ENCODE data around the gene SLC4A2. TPM values are rescaled to one million over a fixed set of nuclear protein-coding genes. Genes with fewer than 3 reads are reported as not detected.

SLC4A2 gene
- polyA plus RNA-seq, 2 of the 4 experiments (the other 2 are of a cell fraction), result 112 to 275 TPM

GRCh38 chr7:151032936-151033863 is 26.2 kb upstream of the SLC4A2 start:
- Histone ChIP-seq H3K27ac (no peak overlapping the region), H3K4me2 (no peak overlapping the region), H3K9me3 (no peaks in the 10 kb centered on the region), H3K4me3 (no peak overlapping the region), H3K4me1 (peaks cover 19% of the 10 kb centered on the region)
- FAIRE-seq (no peak), DNase-seq (ENCODE audit: low read depth in 1 of 2, low spot score in 1 of 2) (no peak), ATAC-seq (no peak)
- WGBS (ENCODE audit: missing lambda C conversion rate), result 83% methylated on average over 17 of the region's 17 CpGs
- CTCF ChIA-PET, result interaction anchor here (0.8 to 5.7 kb wide), 10 partner anchors 8 to 91 kb away, joined by 3 to 34 read pairs (median 4); partner anchors contain the start of gene AGAP3
- POLR2A ChIA-PET, result no interaction called here
- TF ChIP-seq ELK1 (IDR thresholded peaks at IDR 0.05; ENCODE audit: low read depth, low read length) (no peak), HEYL (CRISPR knock-in tag; IDR thresholded peaks at IDR 0.05) (no peak)

- ATAC-seq, result no peak
- FAIRE-seq, result no peak
- WGBS (ENCODE audit: missing lambda C conversion rate), result 90% methylated on average over 2 of the region's 5 CpGs
- ChIA-PET POLR2A (no interaction called here), CTCF (interaction anchor here (0.8 to 5.7 kb wide), 9 partner anchors 8 to 90 kb away, joined by 3 to 34 read pairs (median 5); partner anchors contain the start of gene AGAP3)
- H3K27ac ChIP-seq, result no peak overlapping the region
- no peak overlapping the region for H3K4me2 ChIP-seq
- TF ChIP-seq ZSCAN20 (CRISPR knock-in tag; IDR thresholded peaks at IDR 0.05) (no peak), HOXA7 (CRISPR knock-in tag; IDR thresholded peaks at IDR 0.05) (no peak), JUN (IDR thresholded peaks at IDR 0.05) (no peak), FOSL2 (IDR thresholded peaks at IDR 0.05) (no peak), FOSL2 (CRISPR knock-in tag; IDR thresholded peaks at IDR 0.05) (no peak), POLR2A (IDR thresholded peaks at IDR 0.05; ENCODE audit: low read length) (no peak), POLR2AphosphoS2 (conservative IDR thresholded peaks at IDR 0.05; ENCODE audit: low read length) (no peak), RCOR1 (IDR thresholded peaks at IDR 0.05; ENCODE audit: low read depth, low read length) (no peak)
- peaks cover 25% of the 10 kb centered on the region for H3K4me1 ChIP-seq
- H3K4me3 ChIP-seq, result no peak overlapping the region
- no peak for DNase-seq (ENCODE audit: low read depth in 1 of 2, low spot score in 1 of 2)
- H3K9me3 ChIP-seq, result no peaks in the 10 kb centered on the region
These were observed 25.5 kb upstream of the SLC4A2 start for GRCh38 chr7:151033864-151034249.

- no peak overlapping the region for H3K4me2 ChIP-seq
- ATAC-seq, result no peak
- CTCF ChIA-PET, result interaction anchor here (0.8 to 5.7 kb wide), 10 partner anchors 7 to 90 kb away, joined by 3 to 34 read pairs (median 4); partner anchors contain the start of genes AGAP3 and FASTK
These were observed 24.9 kb upstream of the SLC4A2 start for GRCh38 chr7:151034312-151035025.

More at GRCh38 chr7:151034312-151035025, 24.9 kb upstream of the SLC4A2 start:
- Histone ChIP-seq H3K4me1 (peaks cover 26% of the 10 kb centered on the region), H3K27ac (no peak overlapping the region), H3K9me3 (no peaks in the 10 kb centered on the region), H3K4me3 (no peak overlapping the region)
- DNase-seq (ENCODE audit: low read depth in 1 of 2, low spot score in 1 of 2), result no peak
- no peak for FAIRE-seq
- POLR2A ChIA-PET, result no interaction called here
- 93% methylated on average over 19 of the region's 21 CpGs for WGBS (ENCODE audit: missing lambda C conversion rate)
- TF ChIP-seq ZNF302 (CRISPR knock-in tag; IDR thresholded peaks at IDR 0.05) (no peak), CTCF (IDR thresholded peaks at IDR 0.05) (no peak), TFCP2L1 (CRISPR knock-in tag; IDR thresholded peaks at IDR 0.05) (no peak), CEBPB (IDR thresholded peaks at IDR 0.05) (no peak), FOXS1 (CRISPR knock-in tag; IDR thresholded peaks at IDR 0.05) (no peak), JUN (IDR thresholded peaks at IDR 0.05) (no peak), MAZ (IDR thresholded peaks at IDR 0.05; ENCODE audit: borderline replicate concordance, low read depth, low read length) (no peak), KDM1A (IDR thresholded peaks at IDR 0.05; ENCODE audit: low read depth) (no peak), ESRRA (IDR thresholded peaks at IDR 0.05; ENCODE audit: borderline replicate concordance, low read length) (no peak), E2F6 (IDR thresholded peaks at IDR 0.05; ENCODE audit: borderline replicate concordance, low read depth) (no peak), REST (IDR thresholded peaks at IDR 0.05) (no peak), BCL3 (IDR thresholded peaks at IDR 0.05) (no peak), RARB (CRISPR knock-in tag; IDR thresholded peaks at IDR 0.05) (no peak), HOXB5 (CRISPR knock-in tag; IDR thresholded peaks at IDR 0.05) (no peak)
